Posterior vena cava (tissue), 2 donors: ENCODE measurements around the gene CRYBA2. TPM values are rescaled to one million over a fixed set of nuclear protein-coding genes. Genes with fewer than 3 reads are reported as not detected.

Experiments
- DNase-seq: peaks from one replicate; pipeline ENCODE4 v3.0.0-alpha.2; 2020; ENCODE audit warnings: low spot score
- intact Hi-C, 2 donors: fragments of 100-400 bp; cut with DNase I; formaldehyde crosslinking; loops; one replicate each; pipeline versions ENCODE4 v1.14.1 to v1.14.2; 2022 to 2023
- microRNA-seq, 2 donors: library from miRNA; unstranded; fragments of <30 nt; microRNA quantifications; one replicate each; pipeline ENCODE4 v1.2.0, GENCODE V29; 2020 to 2021; ENCODE audit warnings: borderline microRNAs expressed in 2 of 2
- total RNA-seq, 2 donors: library from RNA; stranded (reverse); fragmentation: NEBNext Ultra II Directional; extraction: Animal tissue kit (Norgen Biotek cat#: 25700); gene quantifications; one replicate each; pipeline ENCODE4 v1.2.1, GENCODE V29; 2021
- donor health status: DM: yes; HTN: yes; CAD: no.
- donor health status: DM: yes; HTN: yes; CAD: no.

Gene CRYBA2
- total RNA-seq, 2 donors from 2014 or later, result not detected

GRCh38 chr2:218961651-218962570 is 31.3 kb downstream of the CRYBA2 start:
- intact Hi-C loops, result no loop called here
- no peak for DNase-seq

GRCh38 chr2:218961229-218961628 is 32.0 kb downstream of the CRYBA2 start:
- no peak for DNase-seq
- intact Hi-C loops, result no loop called here

DNA sequence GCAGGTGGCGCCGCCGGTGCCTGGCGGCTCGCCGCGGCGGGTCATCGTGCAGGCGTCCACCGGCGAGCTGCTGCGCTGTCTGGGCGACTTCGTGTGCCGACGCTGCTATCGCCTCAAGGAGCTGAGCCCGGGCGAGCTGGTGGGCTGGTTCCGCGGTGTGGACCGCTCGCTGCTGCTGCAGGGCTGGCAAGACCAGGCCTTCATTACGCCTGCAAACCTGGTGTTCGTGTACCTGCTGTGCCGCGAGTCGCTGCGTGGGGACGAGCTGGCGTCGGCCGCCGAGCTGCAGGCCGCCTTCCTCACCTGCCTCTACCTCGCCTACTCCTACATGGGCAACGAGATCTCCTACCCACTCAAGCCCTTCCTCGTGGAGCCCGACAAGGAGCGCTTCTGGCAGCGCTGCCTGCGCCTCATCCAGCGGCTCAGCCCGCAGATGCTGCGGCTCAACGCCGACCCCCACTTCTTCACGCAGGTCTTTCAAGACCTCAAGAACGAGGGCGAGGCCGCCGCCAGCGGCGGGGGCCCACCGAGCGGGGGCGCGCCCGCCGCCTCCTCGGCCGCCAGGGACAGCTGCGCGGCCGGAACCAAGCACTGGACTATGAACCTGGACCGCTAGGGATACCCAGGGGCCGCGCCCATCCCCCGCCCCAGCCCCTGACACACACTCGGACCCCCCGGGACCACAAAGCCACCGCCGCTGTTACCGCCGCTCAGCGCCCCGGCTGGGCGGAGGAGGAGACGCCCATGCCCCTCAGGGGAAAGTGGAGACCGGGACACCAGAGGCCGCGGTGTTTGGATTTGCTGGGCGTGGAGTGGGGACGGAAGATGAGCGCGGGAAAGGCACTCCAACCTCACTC is 32.7 kb downstream of the CRYBA2 start:
- intact Hi-C loops, result no loop called here
- DNase-seq, result no peak

- DNase-seq, result no peak
- intact Hi-C loops, result no loop called here
Measured at GRCh38 chr2:218959761-218960308, 33.4 kb downstream of the CRYBA2 start.

- intact Hi-C loops, result no loop called here
- peak; percentile 86 for DNase-seq
Measured at GRCh38 chr2:218959141-218959731, 34.0 kb downstream of the CRYBA2 start, which contains the start of gene CDK5R2. CDK5R2 (plus strand) TSS chr2:218959666; CDS start chr2:218959821, 155 bp downstream.

DNA sequence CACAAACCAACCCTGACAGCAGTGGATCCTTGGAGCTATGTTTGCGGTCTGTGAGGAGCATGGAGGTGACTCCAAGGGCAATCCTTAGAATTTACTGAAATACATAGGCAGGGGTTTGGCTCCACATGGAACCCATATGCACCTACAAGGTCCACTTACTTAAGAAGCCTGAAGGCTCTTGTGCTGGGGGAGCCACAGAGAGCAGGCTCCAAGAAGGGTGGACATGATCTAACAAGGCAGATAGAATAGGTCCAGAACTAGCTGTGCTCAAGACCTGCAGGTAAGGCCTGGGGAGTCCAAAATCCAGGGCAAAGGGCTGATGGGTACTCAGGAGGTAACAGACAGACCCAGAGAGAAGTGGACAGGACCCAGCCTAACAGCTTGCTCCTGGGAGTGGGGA is 34.9 kb downstream of the CRYBA2 start:
- DNase-seq, result no peak
- intact Hi-C loops, result no loop called here

- DNase-seq, result no peak
- intact Hi-C loops, result no loop called here
Measured at GRCh38 chr2:218957671-218958070, 35.6 kb downstream of the CRYBA2 start.

GRCh38 chr2:218956039-218956438 is 37.2 kb downstream of the CRYBA2 start:
- no peak for DNase-seq
- intact Hi-C loops, result no loop called here

- DNase-seq, result no peak
- intact Hi-C loops, result no loop called here
Measured at GRCh38 chr2:218954541-218955300, 38.5 kb downstream of the CRYBA2 start.

DNA sequence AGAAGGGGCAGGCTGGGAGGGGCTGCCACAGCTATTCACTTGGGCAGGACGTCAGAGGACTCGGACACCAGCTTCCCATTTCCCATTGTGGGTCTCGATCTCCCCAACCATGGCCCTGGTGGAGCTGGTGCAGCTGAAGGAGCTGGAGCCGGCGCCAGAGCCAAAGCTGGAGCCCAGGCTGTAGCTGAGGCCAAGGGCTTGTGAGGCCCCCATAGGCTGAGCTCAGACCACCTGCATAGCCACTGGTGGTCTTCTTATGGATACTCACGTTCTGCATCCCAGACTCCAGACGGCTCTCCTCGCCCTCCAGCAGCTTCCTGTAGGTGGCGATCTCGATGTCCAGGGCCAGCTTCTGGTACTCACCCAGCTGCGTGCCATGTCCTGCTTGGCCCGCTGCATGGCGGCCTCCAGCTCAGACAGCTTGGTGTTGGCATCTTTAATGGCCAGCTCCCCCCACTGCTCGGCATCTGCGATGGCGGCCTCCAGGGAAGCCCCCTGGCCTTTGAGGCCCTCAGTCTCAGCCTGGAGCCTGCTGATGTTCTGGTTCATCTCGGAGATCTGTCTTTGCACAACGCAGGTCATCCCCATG is 39.8 kb downstream of the CRYBA2 start:
- no peak for DNase-seq
- intact Hi-C loops, result loop anchor here in 1 of 2 donors (2.0 kb wide), 1 partner anchor 19 kb away; no protein-coding TSS in a partner anchor

DNA sequence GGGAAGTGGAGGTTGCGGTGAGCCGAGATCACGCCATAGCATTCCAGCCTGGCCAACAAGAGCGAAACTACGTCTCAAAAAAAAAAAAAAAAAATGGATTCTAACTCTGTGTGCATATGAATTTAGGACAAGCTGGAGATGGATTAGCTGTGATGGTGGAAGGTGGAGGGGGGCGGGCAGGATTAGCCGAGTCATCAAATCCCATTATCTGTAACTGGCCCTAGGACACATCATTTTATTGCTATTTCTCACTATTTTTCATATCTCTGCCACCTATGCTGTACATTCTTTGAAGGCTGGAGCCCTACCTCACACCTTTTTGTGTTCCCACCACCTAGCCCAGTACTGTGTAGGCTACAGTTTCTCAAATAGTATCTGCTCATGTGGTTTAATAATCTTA is 41.1 kb downstream of the CRYBA2 start:
- intact Hi-C loops, result loop anchor here in 1 of 2 donors (2.0 kb wide), 1 partner anchor 21 kb away; no protein-coding TSS in a partner anchor

DNA sequence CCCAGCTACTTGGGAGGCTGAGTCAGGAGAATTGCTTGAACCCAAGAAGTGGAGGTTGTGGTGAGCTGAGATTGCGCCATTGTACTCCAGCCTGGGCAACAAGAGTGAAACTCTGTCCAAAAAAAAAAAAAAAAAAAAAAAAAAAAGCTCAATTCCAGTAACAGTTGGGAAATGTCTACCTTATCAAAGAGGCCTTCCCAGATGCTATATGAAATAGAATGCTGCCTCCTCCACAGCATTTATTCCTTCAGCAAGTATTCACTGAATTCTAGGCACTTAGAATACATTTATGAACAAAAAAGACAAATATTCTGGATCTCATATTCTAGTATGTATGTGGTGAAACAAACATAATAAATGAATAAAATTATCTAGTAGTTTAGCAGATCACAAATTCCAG is 46.6 kb downstream of the CRYBA2 start:
- no peak for DNase-seq
- intact Hi-C loops, result no loop called here

More for the DNA sequence above, 41.1 kb downstream of the CRYBA2 start:
- no peak for DNase-seq

- no peak for DNase-seq
- intact Hi-C loops, result no loop called here
Measured at GRCh38 chr2:218944759-218945404, 48.3 kb downstream of the CRYBA2 start.

Small RNAs within 50 kb of the gene (microRNA-seq; reads per million reads assigned to microRNA genes)
- gene MIR375, result 55.8 to 136 reads per million in 2 donors

Other genes starting within 250 kb of the CRYBA2 start
- gene CYP27A1, start 211.3 kb downstream of the CRYBA2 start, total RNA-seq, result 10 to 100 TPM in 1 of 2 donors, 1 to 10 TPM in 1; 9.0 to 18.7 TPM
- under 1 TPM in 1 of 2 donors, not detected in 1; 0.23 TPM for gene PRKAG3, start 161.6 kb downstream of the CRYBA2 start, total RNA-seq
- under 1 TPM; 0.23 to 0.24 TPM for gene WNT6, start 133.6 kb downstream of the CRYBA2 start, total RNA-seq
- not detected for gene WNT10A, start 112.6 kb downstream of the CRYBA2 start, total RNA-seq
- not detected for gene CDK5R2, start 33.8 kb downstream of the CRYBA2 start, total RNA-seq
- not detected for gene FEV, start 8.2 kb downstream of the CRYBA2 start, total RNA-seq
- gene CFAP65, start 48.1 kb upstream of the CRYBA2 start, total RNA-seq, result not detected
- not detected for gene IHH, start 67.5 kb upstream of the CRYBA2 start, total RNA-seq
- 10 to 100 TPM in 1 of 2 donors, 1 to 10 TPM in 1; 8.9 to 11.6 TPM for gene NHEJ1, start 167.4 kb upstream of the CRYBA2 start, total RNA-seq
- gene SLC23A3, start 176.6 kb upstream of the CRYBA2 start, total RNA-seq, result 1 to 10 TPM in 1 of 2 donors, under 1 TPM in 1; 0.71 to 2.1 TPM
- 10 to 100 TPM; 46.7 to 49.2 TPM for gene CNPPD1, start 183.5 kb upstream of the CRYBA2 start, total RNA-seq
- gene RETREG2, start 184.9 kb upstream of the CRYBA2 start, total RNA-seq, result 10 to 100 TPM; 54.4 to 56.8 TPM
- gene ZFAND2B, start 213.4 kb upstream of the CRYBA2 start, total RNA-seq, result 10 to 100 TPM; 33.8 to 34.7 TPM
- gene ABCB6, start 225.5 kb upstream of the CRYBA2 start, total RNA-seq, result 10 to 100 TPM; 16.0 to 24.2 TPM
- gene ATG9A, start 236.2 kb upstream of the CRYBA2 start, total RNA-seq, result 10 to 100 TPM; 28.5 to 38.5 TPM
- 10 to 100 TPM; 11.5 to 24.2 TPM for gene ANKZF1, start 236.4 kb upstream of the CRYBA2 start, total RNA-seq